D341Med (cell line): ENCODE data around the gene EFCAB13.

Source experiments
- DNase-seq: peaks from one replicate; pipeline ENCODE4 v3.0.0; 2012; ENCODE audit warnings: low spot score

The EFCAB13 gene, protein sequence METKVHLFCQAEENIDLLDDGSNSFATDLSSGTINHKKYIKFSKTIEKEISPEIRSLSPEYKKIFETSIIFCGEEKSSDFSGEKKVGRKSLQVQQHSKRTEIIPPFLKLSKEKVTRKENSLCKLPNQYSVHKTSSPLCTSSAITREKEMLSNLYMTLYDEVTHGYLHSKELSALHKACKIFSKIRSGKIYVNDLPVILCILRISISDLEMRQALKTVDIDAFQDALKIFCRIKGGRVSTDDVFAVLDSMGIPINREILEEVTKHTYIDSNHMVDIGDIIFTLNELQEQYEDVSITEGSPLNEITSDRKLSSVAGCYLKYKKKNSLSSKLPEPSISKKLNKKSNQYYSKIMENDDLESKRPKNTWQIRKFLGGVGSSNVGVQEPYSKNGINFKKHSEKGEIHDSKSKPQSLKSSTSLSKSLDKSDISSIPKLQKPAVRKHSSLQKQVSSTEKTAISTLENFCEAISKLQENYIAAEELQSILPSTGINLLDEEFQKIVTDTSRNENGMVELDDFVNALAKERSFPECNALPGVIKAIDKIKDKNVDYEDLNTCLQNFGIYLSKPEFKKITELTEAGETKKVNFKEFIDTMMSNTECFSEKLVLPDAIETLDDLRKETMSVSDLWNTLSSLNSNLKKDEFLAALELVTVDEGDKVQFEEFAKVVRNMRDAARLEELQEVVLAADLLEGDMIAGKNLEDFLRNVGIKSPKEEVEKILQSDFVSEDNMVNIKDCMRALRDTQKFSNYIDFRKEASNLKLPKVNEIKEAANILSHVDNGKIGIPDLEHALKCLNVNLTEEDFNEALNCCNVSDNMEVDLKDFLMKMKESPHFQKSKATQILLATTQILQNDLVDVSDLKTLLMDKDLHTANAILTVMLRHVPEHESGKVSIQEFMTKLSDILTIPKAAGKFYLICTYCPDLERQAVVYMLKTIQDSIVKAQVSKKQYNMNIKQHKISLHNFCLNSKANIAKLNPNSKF

GRCh38 chr17:47323382-47324223, at the start of gene EFCAB13:
EFCAB13 (plus strand) TSS chr17:47323955; CDS start chr17:47328354, 4,399 bp downstream.
- peak; percentile 96 for DNase-seq

DNA sequence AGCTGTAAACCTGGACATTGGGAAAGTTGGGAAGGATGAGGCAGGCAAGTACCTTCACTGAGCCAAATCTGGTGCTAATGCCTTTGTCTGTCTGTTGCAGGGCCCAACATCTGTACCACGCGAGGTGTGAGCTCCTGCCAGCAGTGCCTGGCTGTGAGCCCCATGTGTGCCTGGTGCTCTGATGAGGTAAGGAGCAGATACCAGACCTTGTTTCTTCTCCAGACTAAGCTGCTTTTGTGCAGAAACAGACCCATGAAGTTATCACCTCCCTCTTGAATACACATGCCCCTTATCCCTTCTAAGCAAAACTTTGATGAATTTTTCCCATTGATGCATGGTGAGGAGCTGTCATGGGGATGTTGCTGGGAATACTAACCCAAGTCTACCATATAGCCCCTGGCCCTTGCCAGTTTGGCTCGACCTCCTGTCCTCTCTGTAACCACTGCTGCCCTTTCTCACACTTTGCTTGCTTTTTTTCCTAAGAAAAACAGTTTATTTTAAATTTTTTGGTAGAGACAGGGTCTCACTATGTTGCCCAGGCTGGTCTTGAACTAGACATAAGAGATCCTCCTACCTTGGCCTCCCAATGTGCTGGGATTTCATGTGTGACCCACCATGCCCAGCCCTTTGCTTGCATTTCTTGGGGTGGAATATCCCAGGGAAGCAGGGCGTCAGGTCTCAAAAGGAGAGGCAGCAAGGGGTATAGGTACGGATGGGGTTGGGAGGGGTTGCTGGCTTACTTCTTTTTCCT, 49.3 kb upstream of the EFCAB13 start:
- DNase-seq, result no peak

GRCh38 chr17:47275245-47275984, 48.3 kb upstream of the EFCAB13 start:
- no peak for DNase-seq

DNA sequence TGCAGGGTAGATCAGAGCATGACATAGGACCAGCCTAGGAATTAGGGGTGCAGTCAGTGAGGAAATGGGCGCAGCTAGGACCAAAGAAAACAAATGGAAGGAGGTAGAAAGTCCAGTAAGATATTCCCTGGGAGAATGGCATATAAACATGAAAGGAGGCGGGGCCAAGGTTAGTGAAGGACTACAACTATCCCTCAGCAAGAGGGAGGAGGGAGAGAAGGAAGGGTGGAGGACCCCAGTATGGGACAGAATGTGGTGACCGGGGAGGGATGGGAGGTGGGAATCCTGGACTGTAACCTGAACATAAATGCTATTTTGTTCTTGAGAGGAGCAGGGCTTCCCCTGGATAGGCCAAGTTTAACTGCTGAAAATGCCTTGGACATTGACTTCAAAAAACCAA, 47.3 kb upstream of the EFCAB13 start:
- DNase-seq, result no peak

DNA sequence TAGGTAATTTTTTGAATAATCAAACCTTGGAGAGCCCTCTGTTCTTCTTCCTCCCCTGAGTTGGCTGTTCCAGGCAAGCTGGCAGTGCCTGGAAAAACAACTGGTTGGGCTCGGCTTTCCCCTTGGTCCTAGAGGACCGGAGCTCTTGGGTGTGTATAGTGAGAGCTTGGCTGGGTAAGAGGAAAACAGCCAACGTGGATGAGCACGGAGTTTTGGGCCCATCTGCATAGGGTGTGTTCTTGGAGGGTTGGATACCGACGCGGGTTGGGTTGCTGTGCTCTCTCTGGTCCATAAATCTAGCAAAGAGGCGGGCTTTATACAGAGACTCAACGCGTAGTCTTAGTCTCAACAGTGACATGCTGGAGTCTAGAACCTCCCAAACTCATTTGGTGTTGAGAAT, 46.9 kb upstream of the EFCAB13 start:
- no peak for DNase-seq

DNA sequence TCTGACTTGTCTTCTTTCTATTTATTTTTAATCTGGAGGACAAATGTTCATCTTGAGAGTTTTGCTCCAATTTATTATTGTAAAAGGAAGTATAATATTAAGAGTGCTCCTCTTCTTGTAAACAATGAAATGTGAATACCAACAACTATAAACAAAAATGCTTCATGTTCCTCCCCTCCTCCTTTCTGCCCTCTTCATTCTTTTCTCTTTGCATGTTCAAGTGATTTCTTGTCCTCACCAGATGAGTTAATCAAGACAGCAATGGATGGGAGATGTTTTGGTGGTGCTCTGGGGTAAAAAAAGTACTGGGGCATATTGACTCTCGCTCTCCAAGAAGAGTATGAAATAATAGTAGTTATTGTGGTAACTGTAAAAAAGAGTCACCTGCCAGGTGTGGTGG, 45.8 kb upstream of the EFCAB13 start:
- no peak for DNase-seq

GRCh38 chr17:47278561-47278960, 45.2 kb upstream of the EFCAB13 start:
- DNase-seq, result no peak

GRCh38 chr17:47279062-47279801, 44.5 kb upstream of the EFCAB13 start:
- DNase-seq, result no peak

GRCh38 chr17:47280072-47280811, 43.5 kb upstream of the EFCAB13 start:
- DNase-seq, result no peak

DNA sequence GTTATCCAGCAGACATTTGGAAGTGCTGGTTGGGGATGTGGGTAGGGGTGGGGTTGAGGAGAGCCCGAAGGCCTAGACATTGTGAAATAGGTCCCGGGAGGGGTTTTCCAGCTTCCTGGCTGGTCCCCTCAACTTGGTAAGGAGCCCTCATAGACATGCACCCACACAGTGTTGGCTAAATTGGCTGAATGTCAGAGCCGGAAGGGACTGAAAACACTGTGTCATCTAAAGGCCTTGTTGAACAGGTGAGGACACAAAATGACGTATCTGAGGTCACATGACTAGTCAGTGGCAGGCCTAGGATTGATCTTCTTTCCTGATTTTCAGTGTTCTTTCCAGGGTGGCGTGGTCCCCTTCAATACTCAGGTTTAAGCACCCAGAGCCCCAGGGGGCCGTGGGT, 42.5 kb upstream of the EFCAB13 start:
- DNase-seq, result no peak

DNA sequence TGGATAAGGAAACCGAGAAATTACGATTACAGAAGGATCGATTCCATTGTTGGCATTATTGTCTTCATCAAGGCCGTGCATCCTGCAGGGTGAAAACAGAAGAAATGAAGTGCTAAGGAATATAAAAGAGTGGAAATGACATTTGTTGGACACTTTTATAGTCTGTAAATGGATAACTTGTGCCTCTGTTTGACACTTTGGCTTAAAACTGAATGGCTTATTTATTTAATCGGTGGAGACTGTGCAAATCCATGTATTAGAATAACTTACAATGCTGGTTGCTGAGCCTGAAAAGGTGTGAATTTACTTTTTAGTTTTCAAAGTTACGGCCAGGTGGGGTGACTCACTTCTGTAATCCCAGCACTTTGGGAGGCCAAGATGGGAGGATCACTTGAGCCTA, 38.8 kb upstream of the EFCAB13 start:
- no peak for DNase-seq

DNA sequence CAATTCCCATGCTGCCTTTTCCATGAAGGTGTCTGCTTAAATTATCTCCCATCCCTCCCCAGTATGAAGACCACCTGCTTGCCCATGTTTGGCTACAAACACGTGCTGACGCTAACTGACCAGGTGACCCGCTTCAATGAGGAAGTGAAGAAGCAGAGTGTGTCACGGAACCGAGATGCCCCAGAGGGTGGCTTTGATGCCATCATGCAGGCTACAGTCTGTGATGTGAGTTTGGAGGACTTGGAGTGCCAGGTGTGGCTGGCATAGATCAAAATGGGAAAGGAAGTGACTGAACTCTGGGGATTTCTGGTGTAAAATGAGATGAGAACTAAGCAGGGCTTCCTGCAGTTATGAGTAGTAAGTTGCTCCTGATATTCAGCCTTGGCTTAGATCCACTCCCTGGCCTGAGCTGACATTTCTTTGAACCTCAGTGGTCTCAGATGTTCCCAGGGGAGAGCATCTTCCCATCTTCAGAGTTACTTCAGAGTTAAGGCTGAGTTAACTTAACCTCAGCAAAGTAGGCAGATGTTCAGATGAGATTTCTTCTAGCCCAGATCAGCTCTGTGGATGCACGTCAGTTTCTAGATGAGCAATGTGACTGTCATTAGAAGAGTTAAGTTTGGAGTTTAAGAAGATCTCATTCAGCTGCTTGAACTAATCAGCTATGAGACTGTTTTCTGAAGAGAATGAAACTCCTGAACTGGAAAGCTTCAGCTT, 37.4 kb upstream of the EFCAB13 start:
- DNase-seq, result no peak

- no peak for DNase-seq
Measured at GRCh38 chr17:47287068-47287467, 36.7 kb upstream of the EFCAB13 start.

DNA sequence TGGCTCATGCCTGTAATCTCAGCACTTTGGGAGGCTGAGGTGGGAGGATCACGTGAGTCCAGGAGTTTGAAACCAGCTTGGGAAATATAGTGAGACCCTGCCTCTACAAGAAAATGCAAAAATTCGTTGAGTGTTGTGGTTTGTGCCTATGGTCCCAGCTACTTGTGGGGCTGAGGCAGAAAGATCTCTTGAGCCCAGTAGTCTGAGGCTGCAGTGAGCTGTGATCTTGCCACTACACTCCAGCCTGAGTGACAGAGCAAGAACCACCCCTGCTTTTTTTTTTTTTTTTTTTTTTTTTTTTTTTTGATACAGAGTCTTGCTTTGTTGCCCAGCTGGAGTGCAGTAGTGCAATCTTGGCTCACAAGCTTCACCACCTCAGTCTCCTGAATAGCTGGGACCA, 36.1 kb upstream of the EFCAB13 start:
- no peak for DNase-seq

DNA sequence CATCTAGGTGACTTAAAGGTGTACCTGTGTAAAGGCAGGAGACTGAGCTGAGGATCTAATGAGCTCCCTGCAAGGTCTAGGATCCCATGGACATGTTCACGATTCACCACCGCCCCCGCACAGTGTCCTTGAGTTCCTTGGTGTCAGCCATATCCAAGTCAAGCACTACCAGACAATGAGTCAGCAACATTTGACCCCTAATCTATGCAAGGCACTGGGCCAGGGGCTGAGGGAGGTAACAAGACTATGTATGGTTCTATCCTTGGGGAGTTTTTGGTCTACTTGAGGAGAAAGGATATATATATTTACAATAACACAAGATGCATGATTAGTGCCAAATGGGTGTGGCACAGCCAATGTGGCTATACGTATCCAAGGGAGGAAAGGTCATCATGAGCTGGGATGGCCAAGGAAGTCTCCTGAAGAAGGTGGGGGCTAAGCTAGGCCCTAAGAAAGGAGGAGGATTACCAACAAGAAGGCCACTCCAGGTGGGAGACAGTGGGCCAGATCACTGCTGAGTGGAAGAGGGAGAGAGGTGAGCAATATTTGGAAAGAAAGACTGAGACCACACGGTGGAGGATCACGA, 35.1 kb upstream of the EFCAB13 start:
- no peak for DNase-seq

DNA sequence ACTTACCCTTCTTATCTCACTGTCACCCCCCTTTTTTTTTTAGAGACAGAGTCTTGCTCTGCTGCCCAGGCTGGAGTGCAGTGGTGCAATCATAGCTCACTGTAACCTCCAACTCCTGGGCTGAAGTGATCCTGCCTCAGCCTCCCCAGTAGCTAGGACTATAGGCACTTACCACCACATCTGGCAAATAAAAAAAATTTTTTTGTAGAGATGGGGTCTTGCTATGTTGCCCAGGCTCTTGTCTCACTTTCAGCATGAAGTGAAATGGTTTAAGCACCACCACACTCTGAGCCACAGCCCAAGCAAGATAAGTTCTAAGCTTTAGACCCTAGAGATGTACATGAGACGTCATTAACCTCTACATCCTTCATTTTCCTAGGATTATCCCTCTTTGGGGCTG, 34.5 kb upstream of the EFCAB13 start:
- no peak for DNase-seq

DNA sequence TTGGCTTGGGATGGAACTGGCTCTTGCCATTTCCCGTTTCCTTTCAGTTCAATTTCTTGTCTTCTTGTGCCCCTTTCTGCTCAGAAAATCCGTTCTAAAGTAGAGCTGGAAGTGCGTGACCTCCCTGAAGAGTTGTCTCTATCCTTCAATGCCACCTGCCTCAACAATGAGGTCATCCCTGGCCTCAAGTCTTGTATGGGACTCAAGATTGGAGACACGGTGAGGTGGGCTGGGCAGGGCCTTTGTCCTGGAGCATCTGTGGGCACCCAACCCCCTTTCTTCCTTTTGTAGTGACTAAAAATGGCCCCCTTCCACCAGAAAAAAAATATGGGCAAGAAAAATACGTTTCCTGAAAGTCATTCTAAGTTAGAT, 32.9 kb upstream of the EFCAB13 start:
- DNase-seq, result no peak

DNA sequence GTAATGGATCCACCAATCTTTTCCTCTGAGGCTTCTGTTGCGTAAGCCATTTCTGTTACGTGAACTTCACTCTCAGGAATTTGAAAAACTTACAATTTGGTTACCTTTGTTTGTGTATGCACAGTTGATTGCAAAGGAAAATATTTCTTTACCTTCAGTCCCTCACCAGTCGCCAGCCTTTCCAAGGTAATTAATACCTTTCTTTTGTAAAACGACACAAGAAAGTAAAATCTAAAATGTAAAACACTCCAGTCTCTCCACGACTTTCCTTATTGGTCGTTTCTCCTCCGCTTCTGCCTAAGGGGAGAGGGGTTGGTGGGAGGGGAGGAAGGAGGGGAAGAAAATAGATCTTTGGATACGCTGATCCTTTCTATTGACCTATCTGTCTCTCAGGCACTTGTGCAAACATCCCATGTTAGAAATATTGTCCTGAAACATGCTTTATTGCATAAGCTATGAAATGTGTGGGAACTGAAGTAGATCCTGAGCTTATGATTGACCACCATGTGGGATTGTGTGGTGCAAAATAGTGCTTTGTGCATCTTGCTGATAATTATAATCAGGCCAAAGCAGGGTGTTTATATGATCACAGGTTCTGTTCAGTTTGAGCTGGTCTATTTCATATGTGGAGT, 32.4 kb upstream of the EFCAB13 start:
- DNase-seq, result no peak
